A549 treated with dexamethasone at 1 μM for 4 hours (cell line): ENCODE results near the gene FAM13B. TPM values are rescaled to one million over a fixed set of nuclear protein-coding genes. Genes with fewer than 3 reads are reported as not detected.

Source experiments
- total RNA-seq: library from RNA; stranded (reverse); fragments of 200-300 nt; extraction: Qiagen RNA extraction; gene quantifications from 5 replicates; pipeline ENCODE4 v1.2.3, GENCODE V29; 2022

The FAM13B gene
- total RNA-seq = 9.3 to 15.7 TPM (median 11.9 TPM) in 5 replicates

GRCh38 chr5:138032572-138033385 lies at the start of gene FAM13B:
FAM13B (minus strand) TSS chr5:138033079; CDS start chr5:138019111, 13,968 bp downstream.

GRCh38 chr5:137888863-137889759 lies 143.8 kb downstream of the FAM13B start, which contains the start of gene PKD2L2:
PKD2L2 (plus strand) TSS chr5:137889457; CDS start chr5:137889492, 35 bp downstream.

Other genes starting within 250 kb of the FAM13B start
- 0.14 to 0.21 TPM in 2 of 5 replicates, not detected in the others for gene MYOT, start 165.2 kb downstream of the FAM13B start, total RNA-seq
- gene PKD2L2, start 143.6 kb downstream of the FAM13B start, total RNA-seq = 0.05 TPM in 1 of 5 replicates, not detected in the others
- not detected in 5 replicates for gene WNT8A, start 51.0 kb upstream of the FAM13B start, total RNA-seq
- gene NME5, start 106.3 kb upstream of the FAM13B start, total RNA-seq = not detected in 5 replicates
- gene BRD8, start 145.6 kb upstream of the FAM13B start, total RNA-seq = 42.4 to 49.1 TPM (median 46.3 TPM) in 5 replicates
- 38.7 to 44.6 TPM (median 41.8 TPM) in 5 replicates for gene KIF20A, start 146.0 kb upstream of the FAM13B start, total RNA-seq
- 23.2 to 30.2 TPM (median 28.1 TPM) in 5 replicates for gene CDC23, start 180.2 kb upstream of the FAM13B start, total RNA-seq
- 0.05 to 0.07 TPM in 2 of 5 replicates, not detected in the others for gene GFRA3, start 241.5 kb upstream of the FAM13B start, total RNA-seq